RWPE2 (cell line): Measurements from ENCODE around the gene GSG1L.
A peak's percentile ranks its signal among the peaks of the same experiment; 100 is the strongest.

Experiments
- ATAC-seq: fragments of 200-7000 bp; cut with Tn5 transposase; 3 replicates; pipeline ENCODE4 v1.9.1; 2021; ENCODE audit warnings: low read depth
- DNase-seq: peaks from one replicate; pipeline ENCODE4 v3.0.0-alpha.2; 2020; ENCODE audit warnings: low spot score
- H3K27ac ChIP-seq: fragments of 450-650 bp; 2 replicates; pipeline ENCODE4 v1.5.1; 2017; ENCODE audit warnings: mild to moderate bottlenecking; ENCODE audit not compliant: poor library complexity, severe bottlenecking
- H3K27me3 ChIP-seq: fragments of 250-450 bp; sonication (Bioruptor Pico); 2 replicates; pipeline ENCODE4 v1.5.1; 2021; ENCODE audit warnings: mild to moderate bottlenecking, moderate library complexity; ENCODE audit not compliant: insufficient read depth, poor library complexity, severe bottlenecking
- H3K36me3 ChIP-seq: fragments of 250-450 bp; sonication (Bioruptor Pico); 2 replicates; pipeline ENCODE4 v1.5.1; 2020; ENCODE audit warnings: low read depth, mild to moderate bottlenecking, moderate library complexity
- H3K4me1 ChIP-seq: fragments of 250-450 bp; sonication (Bioruptor Pico); 2 replicates; pipeline ENCODE4 v1.5.1; 2021; ENCODE audit warnings: mild to moderate bottlenecking, moderate library complexity; ENCODE audit not compliant: insufficient read depth, poor library complexity, severe bottlenecking
- H3K4me3 ChIP-seq: fragments of 250-450 bp; sonication (Bioruptor Pico); 2 replicates; pipeline ENCODE4 v1.5.1; 2021; ENCODE audit warnings: mild to moderate bottlenecking, moderate library complexity; ENCODE audit not compliant: severe bottlenecking
- H3K9me3 ChIP-seq: fragments of 250-450 bp; sonication (Bioruptor Pico); 2 replicates; pipeline ENCODE4 v1.5.1; 2021; ENCODE audit warnings: mild to moderate bottlenecking, moderate library complexity; ENCODE audit not compliant: severe bottlenecking
- CTCF ChIP-seq: fragments of 450-650 bp; IDR thresholded peaks from one replicate; pipeline ENCODE4 v1.5.1; 2017; ENCODE audit warnings: mild to moderate bottlenecking, moderate library complexity; ENCODE audit not compliant: poor library complexity, severe bottlenecking

The GSG1L gene

DNA sequence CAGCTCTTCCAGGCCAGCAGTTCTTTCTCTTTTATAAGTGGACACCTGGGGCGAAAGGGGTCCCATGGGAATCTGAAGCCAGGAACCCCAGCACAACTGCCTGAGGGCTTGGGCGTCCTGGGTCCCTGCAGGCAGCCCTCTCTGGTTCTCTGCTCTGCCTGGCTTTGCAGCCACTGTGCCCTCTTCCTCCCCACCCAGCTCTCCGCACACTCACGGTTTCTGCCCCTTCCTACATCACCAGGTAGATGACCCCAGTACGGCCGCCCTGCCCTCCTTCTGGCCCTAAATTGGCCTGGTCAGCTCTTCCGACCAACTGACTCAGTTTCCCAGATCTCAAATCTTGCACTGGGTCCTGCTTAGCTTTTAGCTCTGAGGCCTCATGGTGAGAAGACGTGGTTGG lies 288.3 kb downstream of the GSG1L start:
- no peaks in the 10 kb centered on the region for H3K9me3 ChIP-seq
- H3K4me3 ChIP-seq, result no peak overlapping the region
- TF ChIP-seq CTCF, result no peak
- H3K27ac ChIP-seq, result no peak overlapping the region
- DNase-seq, result no peak
- no peaks in the 10 kb centered on the region for H3K36me3 ChIP-seq
- H3K27me3 ChIP-seq, result no peaks in the 10 kb centered on the region
- peaks cover 2% of the 10 kb centered on the region for H3K4me1 ChIP-seq
- ATAC-seq, result no peak

DNA sequence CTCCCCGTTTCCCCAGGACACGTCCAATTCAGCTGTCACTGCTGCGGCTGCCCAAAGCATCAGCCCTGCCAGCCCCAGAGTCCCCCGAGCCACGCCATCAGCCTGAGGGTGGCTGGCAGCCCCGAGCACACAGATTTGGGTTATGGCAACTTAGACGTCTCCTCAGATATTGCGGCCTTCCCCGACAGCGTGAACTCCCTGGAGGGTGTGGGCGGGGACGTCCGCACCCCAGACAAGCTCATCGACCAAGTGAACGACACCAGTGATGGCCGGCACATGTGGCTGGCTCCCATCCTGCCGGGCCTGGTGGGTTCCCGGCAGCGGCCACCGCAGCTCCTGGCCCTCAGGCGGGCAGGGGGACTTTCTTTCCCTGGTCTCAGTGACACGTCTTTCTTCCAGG lies 288.7 kb downstream of the GSG1L start:
- DNase-seq, result no peak
- ATAC-seq, result no peak
- Histone ChIP-seq H3K27ac (no peak overlapping the region), H3K4me1 (peaks cover 6% of the 10 kb centered on the region), H3K36me3 (no peaks in the 10 kb centered on the region), H3K4me3 (no peak overlapping the region), H3K9me3 (no peaks in the 10 kb centered on the region), H3K27me3 (no peaks in the 10 kb centered on the region)
- no peak for TF ChIP-seq CTCF

- TF ChIP-seq CTCF, result no peak
- no peak for ATAC-seq
Measured at GRCh38 chr16:27773344-27773743, 290.2 kb downstream of the GSG1L start.

GRCh38 chr16:27772093-27772825 lies 291.3 kb downstream of the GSG1L start:
- Histone ChIP-seq H3K4me3 (no peak overlapping the region), H3K27me3 (no peaks in the 10 kb centered on the region), H3K4me1 (peaks cover 10% of the 10 kb centered on the region), H3K9me3 (no peaks in the 10 kb centered on the region), H3K27ac (no peak overlapping the region), H3K36me3 (no peaks in the 10 kb centered on the region)
- no peak for ATAC-seq
- no peak for TF ChIP-seq CTCF
- no peak for DNase-seq

More at GRCh38 chr16:27773344-27773743, 290.2 kb downstream of the GSG1L start:
- Histone ChIP-seq H3K4me1 (peaks cover 10% of the 10 kb centered on the region), H3K36me3 (no peaks in the 10 kb centered on the region), H3K27me3 (no peaks in the 10 kb centered on the region), H3K9me3 (no peaks in the 10 kb centered on the region), H3K27ac (no peak overlapping the region), H3K4me3 (no peak overlapping the region)
- DNase-seq, result no peak

GRCh38 chr16:27771201-27771910 lies 292.2 kb downstream of the GSG1L start:
- Histone ChIP-seq H3K27me3 (no peaks in the 10 kb centered on the region), H3K4me1 (peaks cover 10% of the 10 kb centered on the region), H3K9me3 (no peaks in the 10 kb centered on the region), H3K4me3 (no peak overlapping the region), H3K27ac (peak overlapping the region; percentile 65), H3K36me3 (no peaks in the 10 kb centered on the region)
- ATAC-seq (no peak), DNase-seq (no peak)
- no peak for TF ChIP-seq CTCF
